ENCODE measurements around the gene KLRC3. TPM values are rescaled to one million over a fixed set of nuclear protein-coding genes. Genes with fewer than 3 reads are reported as not detected.
"Not testable (repeated sequence)": the region's sequence is repeated elsewhere in the genome, so short reads cannot be mapped to it uniquely, and the experiment has no call there.

Gene KLRC3
- total RNA-seq, 2 donors from 2014 or later: not detected

DNA sequence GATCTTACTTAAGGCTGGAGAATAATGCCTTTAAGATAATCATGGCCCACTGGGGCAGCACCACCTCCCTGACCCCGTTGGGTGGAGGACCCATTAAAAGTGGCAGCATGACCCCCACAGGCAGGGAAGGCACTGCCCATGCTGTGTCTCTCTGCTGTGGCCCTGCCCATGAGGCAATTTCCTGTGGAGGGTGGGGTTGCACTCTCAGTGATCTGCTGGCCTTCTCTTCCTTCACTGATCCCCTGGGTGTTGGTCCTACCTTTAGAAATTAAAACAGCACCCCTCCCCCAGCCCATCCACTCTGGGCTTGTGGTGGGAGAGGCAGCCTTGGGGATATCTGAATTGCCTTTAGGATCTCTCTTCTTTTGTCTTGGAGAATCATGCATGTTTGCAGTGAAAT lies 47.8 kb downstream of the KLRC3 start:
- H3K9me3 ChIP-seq: no peaks in the 10 kb centered on the region
- DNase-seq: peak; percentile 84
- H3K4me1 ChIP-seq: no peaks in the 10 kb centered on the region
- no peaks in the 10 kb centered on the region for H3K27me3 ChIP-seq
- no peaks in the 10 kb centered on the region for H3K36me3 ChIP-seq
- intact Hi-C loops (cut with DNase I): no loop called here
- H3K9ac ChIP-seq (ENCODE audit: low read depth in 2 of 2, low read length in 2 of 2): peak overlapping the region in 1 of 2 donors; percentile 3
- peak overlapping the region; percentile 80 for H3K27ac ChIP-seq
- no peak overlapping the region for H3K4me3 ChIP-seq
- TF ChIP-seq, protein P1, sequence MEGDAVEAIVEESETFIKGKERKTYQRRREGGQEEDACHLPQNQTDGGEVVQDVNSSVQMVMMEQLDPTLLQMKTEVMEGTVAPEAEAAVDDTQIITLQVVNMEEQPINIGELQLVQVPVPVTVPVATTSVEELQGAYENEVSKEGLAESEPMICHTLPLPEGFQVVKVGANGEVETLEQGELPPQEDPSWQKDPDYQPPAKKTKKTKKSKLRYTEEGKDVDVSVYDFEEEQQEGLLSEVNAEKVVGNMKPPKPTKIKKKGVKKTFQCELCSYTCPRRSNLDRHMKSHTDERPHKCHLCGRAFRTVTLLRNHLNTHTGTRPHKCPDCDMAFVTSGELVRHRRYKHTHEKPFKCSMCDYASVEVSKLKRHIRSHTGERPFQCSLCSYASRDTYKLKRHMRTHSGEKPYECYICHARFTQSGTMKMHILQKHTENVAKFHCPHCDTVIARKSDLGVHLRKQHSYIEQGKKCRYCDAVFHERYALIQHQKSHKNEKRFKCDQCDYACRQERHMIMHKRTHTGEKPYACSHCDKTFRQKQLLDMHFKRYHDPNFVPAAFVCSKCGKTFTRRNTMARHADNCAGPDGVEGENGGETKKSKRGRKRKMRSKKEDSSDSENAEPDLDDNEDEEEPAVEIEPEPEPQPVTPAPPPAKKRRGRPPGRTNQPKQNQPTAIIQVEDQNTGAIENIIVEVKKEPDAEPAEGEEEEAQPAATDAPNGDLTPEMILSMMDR (IDR thresholded peaks at IDR 0.05): no peak

DNA sequence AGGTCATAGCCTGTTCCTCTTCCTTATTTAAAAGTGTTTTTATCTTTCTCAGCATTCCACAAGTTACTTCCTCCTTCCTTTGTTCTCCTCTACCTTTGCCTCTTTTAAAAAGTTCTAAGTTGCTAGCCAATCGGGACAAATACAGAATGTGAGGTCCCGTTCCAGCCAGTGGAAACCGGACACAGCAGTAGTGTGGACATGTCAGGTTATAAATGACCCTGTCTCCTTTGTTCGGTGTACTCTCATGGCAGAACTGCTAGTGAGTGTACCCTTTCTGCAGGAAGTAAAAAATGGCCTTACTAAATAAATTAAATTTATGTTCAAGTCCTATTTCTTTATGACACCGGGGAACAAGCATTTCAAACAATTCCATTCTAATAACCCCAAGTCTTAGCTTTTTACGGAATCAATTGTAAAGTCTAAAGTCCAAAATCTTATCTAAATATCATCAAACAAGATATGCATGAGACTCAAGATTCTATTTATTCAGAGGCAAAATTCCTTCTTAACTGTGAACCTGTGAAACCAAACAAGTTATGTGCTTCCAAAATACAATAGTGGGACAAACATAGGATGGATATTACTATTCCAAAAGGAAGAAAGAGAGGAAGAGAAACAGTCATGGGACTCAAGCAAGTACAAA lies 48.4 kb downstream of the KLRC3 start:
- H3K4me3 ChIP-seq; H3K9me3 ChIP-seq; H3K4me1 ChIP-seq; H3K27me3 ChIP-seq; DNase-seq; H3K36me3 ChIP-seq; intact Hi-C loops (cut with DNase I): not testable (repeated sequence)
- Histone ChIP-seq H3K9ac (ENCODE audit: low read depth in 2 of 2, low read length in 2 of 2) (peak overlapping the region in 1 of 2 donors; percentile 3), H3K27ac (peak overlapping the region; percentile 80)

DNA sequence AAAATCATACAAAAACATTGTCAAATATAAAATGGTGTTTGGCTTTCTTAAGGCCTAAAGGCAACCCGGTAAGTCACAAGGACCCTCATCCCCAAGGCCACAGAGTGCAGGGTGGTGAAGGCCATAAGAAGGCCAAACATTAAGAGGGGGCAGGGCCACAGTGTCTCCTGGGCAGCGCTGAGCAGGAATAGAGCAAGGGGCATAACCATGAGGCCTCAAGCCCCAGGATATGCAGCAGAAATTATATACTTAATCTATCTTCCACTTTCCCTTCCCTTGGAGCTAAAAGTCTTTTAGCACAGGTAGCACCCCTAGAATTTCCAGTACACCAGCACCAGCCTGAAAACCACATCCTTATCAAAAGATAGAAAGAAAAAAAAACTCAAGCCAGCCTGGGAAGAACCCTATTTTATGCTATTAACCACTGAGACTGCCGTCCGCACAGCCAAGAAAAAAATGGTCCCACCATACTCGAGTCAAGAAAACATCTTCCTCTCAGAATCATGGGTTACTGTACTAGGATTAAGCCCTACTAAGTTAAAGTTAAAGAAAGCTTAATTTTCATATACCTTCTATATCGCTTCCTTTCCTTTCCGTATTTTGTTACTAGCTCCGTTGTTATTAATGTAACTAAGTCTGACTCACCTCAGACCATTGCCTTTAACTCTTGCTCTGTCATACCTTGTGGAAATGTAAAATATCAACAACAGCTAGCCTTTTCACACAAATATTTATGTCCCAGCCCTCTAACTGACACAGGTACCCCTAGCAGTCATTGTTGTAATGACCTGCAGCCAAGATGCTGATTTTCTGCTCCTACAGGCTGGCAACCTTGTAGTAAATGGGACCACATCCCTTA lies 50.6 kb downstream of the KLRC3 start:
- Histone ChIP-seq H3K9ac (ENCODE audit: low read depth in 2 of 2, low read length in 2 of 2) (no peak overlapping the region), H3K27me3 (no peaks in the 10 kb centered on the region), H3K4me3 (no peak overlapping the region), H3K4me1 (no peaks in the 10 kb centered on the region), H3K9me3 (no peaks in the 10 kb centered on the region), H3K36me3 (no peaks in the 10 kb centered on the region), H3K27ac (no peak overlapping the region)
- intact Hi-C loops (cut with DNase I): no loop called here
- no peak for DNase-seq
- TF ChIP-seq, protein P1 (IDR thresholded peaks at IDR 0.05): no peak

DNA sequence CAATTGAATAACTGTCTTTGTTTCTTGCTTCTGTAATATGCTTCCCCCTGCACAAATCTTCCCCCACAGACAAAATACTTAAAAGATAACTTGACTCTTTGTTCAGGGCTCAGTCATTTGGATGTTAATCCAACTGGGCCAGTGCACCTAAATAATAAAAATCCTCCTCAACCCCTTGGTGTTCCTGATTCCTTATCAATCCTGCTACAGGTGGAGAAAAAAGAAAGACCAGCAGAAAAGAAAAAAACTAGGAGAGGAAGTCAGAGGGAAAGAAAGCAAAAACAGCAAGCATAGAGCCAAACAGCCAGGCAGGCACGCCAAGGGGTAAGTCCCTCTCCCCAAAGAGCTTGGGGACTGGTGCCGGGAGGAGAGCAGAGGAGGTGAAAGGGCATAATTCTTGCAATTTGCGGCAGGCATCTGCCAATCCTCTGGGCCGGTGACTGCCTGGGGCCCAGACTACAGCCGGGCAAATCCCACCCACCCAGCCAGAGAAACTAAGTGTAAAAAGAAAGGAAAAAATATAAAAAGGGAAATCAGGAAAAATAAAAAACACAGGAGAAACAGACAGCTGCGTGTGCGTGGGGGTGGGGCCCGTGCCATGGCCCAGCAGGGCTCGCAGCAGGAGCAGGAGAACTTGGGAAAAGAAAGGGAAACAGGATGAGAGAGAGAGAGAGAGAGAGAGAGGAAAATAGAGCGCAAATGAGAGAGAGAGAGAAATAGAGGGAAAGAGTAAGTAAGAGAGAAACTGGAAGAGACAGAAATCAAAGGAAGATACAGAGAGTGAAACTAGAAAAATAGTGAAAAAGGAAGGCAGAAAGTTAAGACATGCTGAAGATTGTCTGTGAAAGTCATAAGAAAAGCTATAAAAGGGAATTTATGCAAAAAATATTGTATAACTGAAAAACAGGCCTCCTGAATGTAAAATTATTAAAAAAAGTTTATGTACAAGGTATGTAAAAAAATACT lies 51.9 kb downstream of the KLRC3 start:
- H3K36me3 ChIP-seq: no peaks in the 10 kb centered on the region
- no peak overlapping the region for H3K4me3 ChIP-seq
- H3K9me3 ChIP-seq: no peaks in the 10 kb centered on the region
- no peaks in the 10 kb centered on the region for H3K4me1 ChIP-seq
- H3K9ac ChIP-seq (ENCODE audit: low read depth in 2 of 2, low read length in 2 of 2): no peak overlapping the region
- H3K27ac ChIP-seq: no peak overlapping the region
- TF ChIP-seq, protein P1 (IDR thresholded peaks at IDR 0.05): no peak
- DNase-seq: no peak
- H3K27me3 ChIP-seq: no peaks in the 10 kb centered on the region
- intact Hi-C loops (cut with DNase I): no loop called here

DNA sequence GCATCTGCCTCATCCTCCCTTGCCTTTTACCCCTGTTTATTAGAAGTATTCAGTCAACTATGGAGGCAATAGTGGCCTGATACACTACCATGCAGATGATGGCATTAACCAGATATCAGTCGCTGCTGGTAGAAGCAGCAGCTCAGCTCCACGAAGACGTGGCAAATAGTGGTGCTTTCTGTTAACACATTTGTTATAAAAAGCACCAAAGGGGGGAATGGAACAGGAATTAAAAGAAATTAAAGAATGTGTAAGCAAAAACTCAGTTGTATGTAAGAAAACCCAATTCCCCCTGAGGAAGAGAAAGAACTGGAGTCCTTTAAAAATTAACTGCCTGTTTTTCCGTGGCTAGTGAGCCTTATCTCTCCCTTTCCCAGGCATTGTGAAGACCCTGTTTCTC lies 52.7 kb downstream of the KLRC3 start:
- not testable (repeated sequence) for H3K4me3 ChIP-seq, H3K4me1 ChIP-seq, H3K27ac ChIP-seq

DNA sequence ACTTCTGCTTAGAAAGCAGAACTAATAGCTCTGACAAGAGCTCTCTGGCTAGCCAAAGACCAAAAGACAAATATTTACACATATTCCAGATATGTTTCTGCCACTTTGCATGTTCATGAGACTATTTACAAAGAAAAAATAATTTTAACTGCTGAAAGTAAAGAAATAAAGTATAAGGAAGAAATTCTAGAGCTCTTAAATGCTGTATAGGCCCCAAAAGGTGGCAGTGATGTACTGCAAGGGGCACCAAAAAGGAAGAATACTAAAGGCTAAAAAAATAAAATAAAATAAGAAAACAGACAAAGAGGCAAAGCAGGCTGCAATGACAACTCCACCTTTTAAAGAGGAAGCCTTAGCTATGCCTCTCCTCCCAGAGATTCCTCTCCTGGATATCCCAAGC lies 53.5 kb downstream of the KLRC3 start:
- DNase-seq: no peak
- no peak overlapping the region for H3K4me3 ChIP-seq
- intact Hi-C loops (cut with DNase I): no loop called here
- no peaks in the 10 kb centered on the region for H3K27me3 ChIP-seq
- no peak overlapping the region for H3K9ac ChIP-seq (ENCODE audit: low read depth in 2 of 2, low read length in 2 of 2)
- peak overlapping the region; percentile 85 for H3K27ac ChIP-seq
- TF ChIP-seq, protein P1 (IDR thresholded peaks at IDR 0.05): no peak
- H3K9me3 ChIP-seq: no peaks in the 10 kb centered on the region
- no peaks in the 10 kb centered on the region for H3K36me3 ChIP-seq
- H3K4me1 ChIP-seq: peaks cover 6% of the 10 kb centered on the region

More for the DNA sequence above, 52.7 kb downstream of the KLRC3 start:
- H3K9me3 ChIP-seq; H3K27me3 ChIP-seq; intact Hi-C loops (cut with DNase I); H3K9ac ChIP-seq (ENCODE audit: low read depth in 2 of 2, low read length in 2 of 2); H3K36me3 ChIP-seq; DNase-seq: not testable (repeated sequence)

Data from colonic mucosa (tissue), 4 donors.